Psoas muscle (tissue), 8 donors: ENCODE measurements around the gene CDC42EP1. TPM values are rescaled to one million over a fixed set of nuclear protein-coding genes. Genes with fewer than 3 reads are reported as not detected.
A peak's percentile ranks its signal among the peaks of the same experiment; 100 is the strongest.

Source experiments
- ATAC-seq, 4 donors: fragments of 200-7000 bp; cut with Tn5 transposase; one replicate each; pipeline ENCODE4 v1.9.1; 2020; ENCODE audit warnings: moderate library complexity in 3 of 4, mild to moderate bottlenecking in 2 of 4
- DNase-seq, 2 donors: peaks; one replicate each; pipeline ENCODE4 v3.0.0-alpha.2; 2020
- H3K27ac ChIP-seq: fragments of 200-600 bp; one replicate; pipeline ENCODE4 v1.8.0; 2022
- H3K27me3 ChIP-seq, 3 donors: fragments of 200-600 bp in 1 of 3; one replicate each; pipeline versions ENCODE4 v1.6.1 to v1.8.0; 2013 to 2022; ENCODE audit warnings: low read length in 2 of 3, mild to moderate bottlenecking in 2 of 3, moderate library complexity in 1 of 3; ENCODE audit not compliant: insufficient read depth in 3 of 3
- H3K36me3 ChIP-seq, 2 donors: fragments of 200-600 bp in 1 of 2; one replicate each; pipeline versions ENCODE4 v1.6.1 to v1.8.0; 2013 to 2022; ENCODE audit warnings: low read depth in 1 of 2, mild to moderate bottlenecking in 1 of 2, moderate library complexity in 1 of 2; ENCODE audit not compliant: insufficient read depth in 1 of 2
- H3K4me1 ChIP-seq: fragments of 200-600 bp; one replicate; pipeline ENCODE4 v1.8.0; 2022
- H3K4me3 ChIP-seq: fragments of 200-600 bp; one replicate; pipeline ENCODE4 v1.8.0; 2022; ENCODE audit warnings: mild to moderate bottlenecking
- H3K9me3 ChIP-seq: fragments of 200-600 bp; one replicate; pipeline ENCODE4 v1.8.0; 2022
- WGBS, 3 donors: extraction: QIAGEN DNeasy Blood & Tissue Kit; methylation state at CpG; one replicate each; pipeline versions ENCODE4 v1.1.6 to v1.1.7; 2013; 5-methylcytosine and 5-hydroxymethylcytosine counted together
- intact Hi-C, 2 donors: fragments of 100-400 bp; cut with DNase I; formaldehyde crosslinking; loops; one replicate each; pipeline versions ENCODE4 v1.11.0 to v1.14.2; 2022
- long read RNA-seq, 2 donors: library from polyadenylated mRNA; unstranded; transcript quantifications; one replicate each; pipeline ENCODE4 v2.0.0, GENCODE V29; 2021
- polyA plus RNA-seq, 3 donors: library from polyadenylated mRNA; stranded (reverse); fragments of 200-250 nt; gene quantifications; one replicate each; pipeline ENCODE4 v1.2.3, GENCODE V29; 2013
- total RNA-seq, 4 donors: library from RNA; stranded (reverse); fragmentation: NEBNext Ultra II Directional in 2 of 4; extraction: Animal tissue kit (Norgen Biotek cat#: 25700) in 2 of 4; gene quantifications; one replicate each; pipeline versions ENCODE4 v1.2.1 to v1.2.4, GENCODE V29; 2021 to 2023
- TF ChIP-seq, protein P1 (sequence below): fragments of 200-600 bp; IDR thresholded peaks from one replicate; pipeline ENCODE4 v1.8.0; 2022; ENCODE audit warnings: antibody characterized with exemption
- donor health status: healthy with polysubstance abuse.
- donor health status: DM: no; HTN: no; CAD: no; lungs with moderate emphysema.
- donor health status: Bipolar disorder and iron deficiency.
- donor health status: healthy.
- donor health status: DM: yes; HTN: yes; CAD: no.
- donor health status: DM: no; HTN: no; CAD: no.
- donor health status: DM: no; HTN: no; CAD: no.
- donor health status: DM: yes; HTN: yes; CAD: no.

Gene CDC42EP1
- 10 to 100 TPM in 2 of 4 donors, 1 to 10 TPM in 2; 6.9 to 13.8 (median 10.7) TPM for total RNA-seq
- 1 to 10 TPM; 3.8 to 5.9 (median 4.1) TPM for polyA plus RNA-seq
- long read RNA-seq, donor 1, partial matches to known transcripts = 3 of 5 reads
- long read RNA-seq, donor 1, other reads (novel, unspliced or antisense) = 0 of 5 reads
- long read RNA-seq, donor 2, partial matches to known transcripts = 2 of 6 reads
- long read RNA-seq, donor 2, other reads (novel, unspliced or antisense) = 1 of 6 reads

- H3K27ac ChIP-seq = peak within 1 kb of the TSS; percentile 85
- ATAC-seq (peak; percentile 30 to 38 (median 36)), DNase-seq (peak; percentile 64 to 75)
- TF ChIP-seq, protein P1, sequence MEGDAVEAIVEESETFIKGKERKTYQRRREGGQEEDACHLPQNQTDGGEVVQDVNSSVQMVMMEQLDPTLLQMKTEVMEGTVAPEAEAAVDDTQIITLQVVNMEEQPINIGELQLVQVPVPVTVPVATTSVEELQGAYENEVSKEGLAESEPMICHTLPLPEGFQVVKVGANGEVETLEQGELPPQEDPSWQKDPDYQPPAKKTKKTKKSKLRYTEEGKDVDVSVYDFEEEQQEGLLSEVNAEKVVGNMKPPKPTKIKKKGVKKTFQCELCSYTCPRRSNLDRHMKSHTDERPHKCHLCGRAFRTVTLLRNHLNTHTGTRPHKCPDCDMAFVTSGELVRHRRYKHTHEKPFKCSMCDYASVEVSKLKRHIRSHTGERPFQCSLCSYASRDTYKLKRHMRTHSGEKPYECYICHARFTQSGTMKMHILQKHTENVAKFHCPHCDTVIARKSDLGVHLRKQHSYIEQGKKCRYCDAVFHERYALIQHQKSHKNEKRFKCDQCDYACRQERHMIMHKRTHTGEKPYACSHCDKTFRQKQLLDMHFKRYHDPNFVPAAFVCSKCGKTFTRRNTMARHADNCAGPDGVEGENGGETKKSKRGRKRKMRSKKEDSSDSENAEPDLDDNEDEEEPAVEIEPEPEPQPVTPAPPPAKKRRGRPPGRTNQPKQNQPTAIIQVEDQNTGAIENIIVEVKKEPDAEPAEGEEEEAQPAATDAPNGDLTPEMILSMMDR = no peak
- peaks cover 0 to 59% (median 12%) of the 10 kb centered on the region in 3 donors for H3K27me3 ChIP-seq
- intact Hi-C loops = loop anchor here in 1 of 2 donors (10.0 kb wide), 1 partner anchor 245 kb away; no protein-coding TSS in a partner anchor
- peaks cover 19% of the 10 kb centered on the region for H3K4me1 ChIP-seq
- H3K9me3 ChIP-seq = no peaks in the 10 kb centered on the region
- 9 to 24% (median 17%) methylated on average over 27 to 76 of the region's 76 CpGs for WGBS, 3 donors
- H3K36me3 ChIP-seq = no peaks in the 10 kb centered on the region
- H3K4me3 ChIP-seq = peak within 1 kb of the TSS; percentile 72
Observed at GRCh38 chr22:37559901-37560607, at the start of gene CDC42EP1. Gene CDC42EP1 (plus strand): TSS chr22:37560480. CDS start chr22:37566350, 5,870 bp downstream.

GRCh38 chr22:37511395-37512104 lies 48.7 kb upstream of the CDC42EP1 start:
- TF ChIP-seq, protein P1 = no peak
- WGBS, 3 donors = 74 to 87% (median 83%) methylated on average over 6 of the region's 6 CpGs
- ATAC-seq (no peak), DNase-seq (no peak)
- Histone ChIP-seq H3K4me1 (peaks cover 5% of the 10 kb centered on the region), H3K9me3 (no peaks in the 10 kb centered on the region), H3K27me3 (peaks cover 0 to 31% (median 3%) of the 10 kb centered on the region in 3 donors), H3K4me3 (no peak overlapping the region), H3K27ac (peak overlapping the region; percentile 24), H3K36me3 (no peaks in the 10 kb centered on the region)
- intact Hi-C loops = no loop called here

DNA sequence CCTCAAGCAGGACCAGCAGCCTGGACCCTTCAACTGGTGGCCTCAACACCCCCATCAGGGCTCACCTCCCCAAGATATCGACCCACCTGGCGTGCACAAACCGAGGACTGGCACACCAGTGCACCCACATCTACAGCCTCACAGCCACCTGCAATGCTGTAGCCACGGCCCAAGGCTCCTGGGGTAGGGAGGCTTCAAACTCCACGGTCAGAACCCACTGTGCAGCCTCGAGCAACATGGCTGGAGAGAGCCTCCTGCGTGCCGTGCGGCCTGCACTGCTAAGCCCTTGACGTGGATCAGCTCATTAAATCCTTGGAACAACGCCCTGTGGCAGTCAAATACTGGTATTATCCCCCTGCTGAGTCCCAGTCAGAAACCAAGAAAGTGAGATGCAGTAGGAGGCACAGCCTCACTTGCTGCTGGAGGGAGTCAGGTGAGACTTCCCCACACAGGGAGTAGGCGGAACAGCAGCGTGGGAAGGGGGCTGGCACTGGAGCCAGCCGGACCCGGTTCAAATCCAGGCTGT lies 45.7 kb upstream of the CDC42EP1 start:
- Histone ChIP-seq H3K9me3 (no peaks in the 10 kb centered on the region), H3K27ac (no peak overlapping the region), H3K4me3 (no peak overlapping the region), H3K4me1 (peaks cover 5% of the 10 kb centered on the region), H3K36me3 (no peaks in the 10 kb centered on the region), H3K27me3 (peaks cover 0 to 49% (median 11%) of the 10 kb centered on the region in 3 donors)
- ATAC-seq = no peak
- TF ChIP-seq, protein P1 = no peak
- DNase-seq = no peak
- intact Hi-C loops = no loop called here
- 56 to 74% (median 60%) methylated on average over 15 of the region's 15 CpGs for WGBS, 3 donors

- no peak for ATAC-seq
- WGBS, 3 donors = 40 to 66% (median 49%) methylated on average over 23 of the region's 23 CpGs
- Histone ChIP-seq H3K4me3 (no peak overlapping the region), H3K9me3 (no peaks in the 10 kb centered on the region), H3K27me3 (peaks cover 0 to 60% (median 13%) of the 10 kb centered on the region in 3 donors), H3K4me1 (peaks cover 5% of the 10 kb centered on the region), H3K36me3 (no peaks in the 10 kb centered on the region), H3K27ac (no peak overlapping the region)
- no peak for DNase-seq
- TF ChIP-seq, protein P1 = no peak
- intact Hi-C loops = no loop called here
Observed at GRCh38 chr22:37515901-37516300, 44.4 kb upstream of the CDC42EP1 start.
